ENCODE results near the gene SNRNP40. TPM values are rescaled to one million over a fixed set of nuclear protein-coding genes. Genes with fewer than 3 reads are reported as not detected.

Gene SNRNP40
- total and polyA plus RNA-seq, 9 donors, result 26.0 to 62.3 (median 43.2) TPM

DNA sequence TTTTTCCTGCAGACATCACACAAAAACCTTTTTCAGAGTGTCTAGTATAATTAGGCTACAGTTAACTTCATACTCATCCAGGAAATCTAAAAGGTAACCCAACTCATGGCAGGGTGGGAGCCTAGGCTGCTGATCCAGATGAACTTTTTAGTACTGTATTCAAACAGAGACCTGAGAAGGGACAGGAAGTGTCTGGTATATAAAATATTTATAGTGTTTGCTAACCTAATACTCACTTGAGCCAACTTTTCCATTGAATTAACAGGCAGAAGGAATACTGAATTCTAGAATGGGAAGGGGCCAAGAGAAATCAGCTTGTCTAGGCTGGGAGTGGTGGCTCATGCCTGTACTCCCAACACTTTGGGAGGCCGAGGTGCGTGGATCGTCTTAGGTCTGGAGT is 34.7 kb downstream of the SNRNP40 start:
- Histone ChIP-seq H3K27me3 (no peaks in the 10 kb centered on the region), H3K27ac (no peak overlapping the region), H3K4me1 (ENCODE audit: insufficient read depth) (peaks cover 4% of the 10 kb centered on the region), H3K36me3 (no peaks in the 10 kb centered on the region), H3K4me3 (no peak overlapping the region), H3K9me3 (no peaks in the 10 kb centered on the region)
- 93 to 99% (median 96%) methylated on average over 3 of the region's 3 CpGs for WGBS, 3 donors
- TF ChIP-seq, protein P1, sequence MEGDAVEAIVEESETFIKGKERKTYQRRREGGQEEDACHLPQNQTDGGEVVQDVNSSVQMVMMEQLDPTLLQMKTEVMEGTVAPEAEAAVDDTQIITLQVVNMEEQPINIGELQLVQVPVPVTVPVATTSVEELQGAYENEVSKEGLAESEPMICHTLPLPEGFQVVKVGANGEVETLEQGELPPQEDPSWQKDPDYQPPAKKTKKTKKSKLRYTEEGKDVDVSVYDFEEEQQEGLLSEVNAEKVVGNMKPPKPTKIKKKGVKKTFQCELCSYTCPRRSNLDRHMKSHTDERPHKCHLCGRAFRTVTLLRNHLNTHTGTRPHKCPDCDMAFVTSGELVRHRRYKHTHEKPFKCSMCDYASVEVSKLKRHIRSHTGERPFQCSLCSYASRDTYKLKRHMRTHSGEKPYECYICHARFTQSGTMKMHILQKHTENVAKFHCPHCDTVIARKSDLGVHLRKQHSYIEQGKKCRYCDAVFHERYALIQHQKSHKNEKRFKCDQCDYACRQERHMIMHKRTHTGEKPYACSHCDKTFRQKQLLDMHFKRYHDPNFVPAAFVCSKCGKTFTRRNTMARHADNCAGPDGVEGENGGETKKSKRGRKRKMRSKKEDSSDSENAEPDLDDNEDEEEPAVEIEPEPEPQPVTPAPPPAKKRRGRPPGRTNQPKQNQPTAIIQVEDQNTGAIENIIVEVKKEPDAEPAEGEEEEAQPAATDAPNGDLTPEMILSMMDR (IDR thresholded peaks at IDR 0.05), result no peak
- TF ChIP-seq POLR2A (IDR thresholded peaks at IDR 0.05) (no peak), EP300 (IDR thresholded peaks at IDR 0.05) (no peak)
- DNase-seq, result no peak
- intact Hi-C loops (cut with DNase I), result no loop called here

DNA sequence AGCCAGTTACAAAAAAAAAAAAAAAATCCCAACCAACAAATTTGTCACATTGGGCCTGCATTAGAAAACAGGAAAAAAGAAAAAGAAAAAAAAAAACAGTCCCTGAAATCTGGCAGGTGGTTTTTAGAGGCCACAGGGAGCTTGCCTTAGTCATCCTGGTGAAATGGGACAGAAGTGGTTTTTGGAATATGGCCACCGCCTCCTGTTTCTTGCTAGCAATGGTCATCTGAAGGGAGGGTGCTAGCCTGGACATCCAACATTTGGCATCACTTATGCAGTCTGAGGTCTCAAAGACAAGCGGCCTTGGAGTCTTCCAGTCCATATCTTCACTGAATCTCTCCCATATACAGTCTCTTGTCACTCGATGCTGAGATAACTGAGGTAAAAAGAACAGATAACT is 36.8 kb downstream of the SNRNP40 start:
- no peaks in the 10 kb centered on the region for H3K36me3 ChIP-seq
- no peaks in the 10 kb centered on the region for H3K27me3 ChIP-seq

DNA sequence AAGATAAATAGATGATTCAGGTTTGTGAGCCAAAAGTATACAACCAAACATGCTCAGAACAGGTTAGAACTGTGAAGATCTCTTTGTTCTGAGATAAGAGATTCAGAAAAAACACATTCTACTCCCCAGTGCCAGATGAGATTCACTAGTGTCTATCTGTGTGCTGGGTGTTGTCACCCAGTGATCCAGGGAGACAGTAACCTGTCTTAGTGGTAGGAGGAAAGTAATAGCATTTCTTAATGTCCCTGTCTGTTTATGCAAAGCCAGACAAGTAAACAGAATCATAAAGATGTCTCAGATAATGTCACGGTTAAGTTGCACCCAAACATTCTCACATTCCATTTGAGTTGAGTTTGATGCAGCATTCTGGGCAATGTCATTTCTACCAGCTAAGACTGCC is 38.0 kb downstream of the SNRNP40 start:
- no peak overlapping the region for H3K4me3 ChIP-seq
- H3K27ac ChIP-seq, result no peak overlapping the region
- H3K4me1 ChIP-seq (ENCODE audit: insufficient read depth), result peaks cover 2% of the 10 kb centered on the region
- H3K27me3 ChIP-seq, result no peaks in the 10 kb centered on the region
- TF ChIP-seq, protein P1 (IDR thresholded peaks at IDR 0.05), result no peak
- TF ChIP-seq EP300 (IDR thresholded peaks at IDR 0.05) (no peak), POLR2A (IDR thresholded peaks at IDR 0.05) (no peak)
- no peaks in the 10 kb centered on the region for H3K36me3 ChIP-seq
- no peak for DNase-seq
- no peaks in the 10 kb centered on the region for H3K9me3 ChIP-seq
- WGBS, 3 donors, result 86 to 93% (median 91%) methylated on average over 1 of the region's 1 CpG
- intact Hi-C loops (cut with DNase I), result no loop called here

More for the DNA sequence above, 36.8 kb downstream of the SNRNP40 start:
- Histone ChIP-seq H3K4me1 (ENCODE audit: insufficient read depth) (peaks cover 2% of the 10 kb centered on the region), H3K27ac (no peak overlapping the region), H3K4me3 (no peak overlapping the region), H3K9me3 (no peaks in the 10 kb centered on the region)
- TF ChIP-seq, protein P1 (IDR thresholded peaks at IDR 0.05), result no peak
- TF ChIP-seq POLR2A (IDR thresholded peaks at IDR 0.05) (no peak), EP300 (IDR thresholded peaks at IDR 0.05) (no peak)
- intact Hi-C loops (cut with DNase I), result no loop called here
- WGBS, 3 donors, result 66 to 79% (median 79%) methylated on average over 3 of the region's 3 CpGs
- DNase-seq, result no peak

DNA sequence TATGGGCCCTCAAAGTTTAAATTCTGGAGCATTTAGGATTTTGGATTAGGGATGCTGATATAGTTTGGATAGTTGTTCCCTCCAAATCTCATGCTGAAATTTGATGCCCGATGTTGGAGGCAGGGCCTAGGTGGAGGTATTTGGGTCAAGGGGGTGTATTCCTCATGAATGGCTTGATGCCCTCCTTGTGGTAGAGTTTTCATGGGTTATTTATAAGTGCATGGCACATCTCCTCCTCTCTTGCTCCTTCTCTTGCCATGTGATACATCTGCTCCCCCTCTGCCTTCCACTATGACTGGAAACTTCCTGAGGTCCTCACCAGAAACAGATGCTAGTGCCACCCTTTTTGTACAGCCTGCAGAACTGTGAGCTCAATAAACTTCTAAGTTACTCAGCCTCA is 39.4 kb downstream of the SNRNP40 start:
- no peak for DNase-seq
- no peaks in the 10 kb centered on the region for H3K9me3 ChIP-seq
- no peaks in the 10 kb centered on the region for H3K36me3 ChIP-seq
- 79 to 94% (median 93%) methylated on average over 1 of the region's 1 CpG for WGBS, 3 donors
- H3K4me1 ChIP-seq (ENCODE audit: insufficient read depth), result no peaks in the 10 kb centered on the region
- no peak overlapping the region for H3K4me3 ChIP-seq
- TF ChIP-seq EP300 (IDR thresholded peaks at IDR 0.05) (no peak), POLR2A (IDR thresholded peaks at IDR 0.05) (no peak)
- TF ChIP-seq, protein P1 (IDR thresholded peaks at IDR 0.05), result no peak
- H3K27me3 ChIP-seq, result no peaks in the 10 kb centered on the region
- intact Hi-C loops (cut with DNase I), result no loop called here
- no peak overlapping the region for H3K27ac ChIP-seq
